Measurements from ENCODE around the gene TMEM130.

DNA sequence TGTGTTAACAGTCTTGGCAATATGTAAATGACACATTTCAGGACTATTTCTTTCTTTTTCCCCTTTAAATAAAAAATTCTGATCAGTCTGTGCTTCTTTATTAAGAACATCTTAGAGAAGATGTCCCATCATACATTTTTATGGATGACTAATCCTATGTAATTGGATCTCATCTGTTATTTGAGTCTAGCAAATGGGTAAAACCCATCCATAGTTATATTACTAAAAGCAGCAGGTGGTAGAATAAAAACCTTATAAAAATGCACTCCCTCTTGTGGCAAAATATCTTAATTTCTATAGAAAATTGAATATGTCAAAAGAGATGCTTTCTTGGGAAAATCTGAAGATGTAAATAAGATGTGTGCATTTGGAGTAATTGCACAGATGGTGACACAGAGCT lies 43.8 kb upstream of the TMEM130 start:
- TF ChIP-seq, protein P1, sequence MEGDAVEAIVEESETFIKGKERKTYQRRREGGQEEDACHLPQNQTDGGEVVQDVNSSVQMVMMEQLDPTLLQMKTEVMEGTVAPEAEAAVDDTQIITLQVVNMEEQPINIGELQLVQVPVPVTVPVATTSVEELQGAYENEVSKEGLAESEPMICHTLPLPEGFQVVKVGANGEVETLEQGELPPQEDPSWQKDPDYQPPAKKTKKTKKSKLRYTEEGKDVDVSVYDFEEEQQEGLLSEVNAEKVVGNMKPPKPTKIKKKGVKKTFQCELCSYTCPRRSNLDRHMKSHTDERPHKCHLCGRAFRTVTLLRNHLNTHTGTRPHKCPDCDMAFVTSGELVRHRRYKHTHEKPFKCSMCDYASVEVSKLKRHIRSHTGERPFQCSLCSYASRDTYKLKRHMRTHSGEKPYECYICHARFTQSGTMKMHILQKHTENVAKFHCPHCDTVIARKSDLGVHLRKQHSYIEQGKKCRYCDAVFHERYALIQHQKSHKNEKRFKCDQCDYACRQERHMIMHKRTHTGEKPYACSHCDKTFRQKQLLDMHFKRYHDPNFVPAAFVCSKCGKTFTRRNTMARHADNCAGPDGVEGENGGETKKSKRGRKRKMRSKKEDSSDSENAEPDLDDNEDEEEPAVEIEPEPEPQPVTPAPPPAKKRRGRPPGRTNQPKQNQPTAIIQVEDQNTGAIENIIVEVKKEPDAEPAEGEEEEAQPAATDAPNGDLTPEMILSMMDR (conservative IDR thresholded peaks at IDR 0.05), result no peak; the same call in 1 of the 2 replicates
- no peak for TF ChIP-seq EZH2 (IDR thresholded peaks at IDR 0.05; ENCODE audit: low read depth)
